Cardiac fibroblast (primary cell): Measurements from ENCODE around the gene EZH2.
A peak's percentile ranks its signal among the peaks of the same experiment; 100 is the strongest.

Experiments used
- DNase-seq, 2 donors: peaks; one replicate each; pipeline versions ENCODE4 v3.0.0 to v3.0.0-alpha.2; 2010; ENCODE audit warnings: low read depth in 2 of 2
- H3K4me3 ChIP-seq, 2 donors: replicated peaks in 1 of 2; 1 replicate in 1 of 2; 2 replicates in 1 of 2; pipeline ENCODE4 v1.5.1; 2011; ENCODE audit warnings: low read depth in 2 of 2, low read length in 2 of 2, mild to moderate bottlenecking in 2 of 2, moderate library complexity in 1 of 2
- TF ChIP-seq, protein P1 (sequence below): IDR thresholded peaks from one replicate; pipeline ENCODE4 v1.5.1; 2011; ENCODE audit warnings: low read depth, mild to moderate bottlenecking, low read length, inconsistent platforms

Gene EZH2

DNA sequence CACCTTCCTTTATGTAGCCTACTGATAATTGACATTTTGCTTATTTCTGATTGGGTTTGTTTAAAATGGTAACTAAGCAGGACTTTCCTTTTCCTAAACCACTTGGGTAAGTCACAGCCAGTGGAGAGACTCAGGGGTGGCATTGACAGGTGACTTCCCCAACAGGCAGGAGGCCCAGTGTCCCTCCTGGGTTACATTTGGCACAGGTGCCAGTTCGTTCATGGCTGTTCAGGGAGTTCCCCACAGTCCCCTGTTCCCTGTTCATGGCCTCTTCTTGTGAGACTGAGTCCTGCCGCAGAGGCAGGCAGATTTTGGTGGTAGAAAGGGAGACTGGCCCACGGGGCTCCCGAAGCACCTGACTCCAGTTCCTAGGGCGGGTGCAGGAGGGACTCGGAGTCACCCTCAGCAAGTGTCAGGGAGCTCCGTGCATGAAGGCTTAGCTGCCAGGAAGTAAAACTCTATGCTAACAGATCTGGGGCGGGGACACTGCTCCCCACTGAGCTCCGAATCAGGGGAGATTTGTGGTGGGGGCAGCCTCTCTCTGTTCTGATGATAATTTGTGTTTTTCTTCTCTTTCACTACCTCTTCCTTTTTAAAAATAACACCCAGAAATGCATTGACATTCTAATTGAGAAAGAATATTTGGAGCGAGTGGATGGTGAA lies 84.1 kb downstream of the EZH2 start:
- DNase-seq, result no peak
- TF ChIP-seq, protein P1, sequence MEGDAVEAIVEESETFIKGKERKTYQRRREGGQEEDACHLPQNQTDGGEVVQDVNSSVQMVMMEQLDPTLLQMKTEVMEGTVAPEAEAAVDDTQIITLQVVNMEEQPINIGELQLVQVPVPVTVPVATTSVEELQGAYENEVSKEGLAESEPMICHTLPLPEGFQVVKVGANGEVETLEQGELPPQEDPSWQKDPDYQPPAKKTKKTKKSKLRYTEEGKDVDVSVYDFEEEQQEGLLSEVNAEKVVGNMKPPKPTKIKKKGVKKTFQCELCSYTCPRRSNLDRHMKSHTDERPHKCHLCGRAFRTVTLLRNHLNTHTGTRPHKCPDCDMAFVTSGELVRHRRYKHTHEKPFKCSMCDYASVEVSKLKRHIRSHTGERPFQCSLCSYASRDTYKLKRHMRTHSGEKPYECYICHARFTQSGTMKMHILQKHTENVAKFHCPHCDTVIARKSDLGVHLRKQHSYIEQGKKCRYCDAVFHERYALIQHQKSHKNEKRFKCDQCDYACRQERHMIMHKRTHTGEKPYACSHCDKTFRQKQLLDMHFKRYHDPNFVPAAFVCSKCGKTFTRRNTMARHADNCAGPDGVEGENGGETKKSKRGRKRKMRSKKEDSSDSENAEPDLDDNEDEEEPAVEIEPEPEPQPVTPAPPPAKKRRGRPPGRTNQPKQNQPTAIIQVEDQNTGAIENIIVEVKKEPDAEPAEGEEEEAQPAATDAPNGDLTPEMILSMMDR, result no peak
- no peak overlapping the region for H3K4me3 ChIP-seq

DNA sequence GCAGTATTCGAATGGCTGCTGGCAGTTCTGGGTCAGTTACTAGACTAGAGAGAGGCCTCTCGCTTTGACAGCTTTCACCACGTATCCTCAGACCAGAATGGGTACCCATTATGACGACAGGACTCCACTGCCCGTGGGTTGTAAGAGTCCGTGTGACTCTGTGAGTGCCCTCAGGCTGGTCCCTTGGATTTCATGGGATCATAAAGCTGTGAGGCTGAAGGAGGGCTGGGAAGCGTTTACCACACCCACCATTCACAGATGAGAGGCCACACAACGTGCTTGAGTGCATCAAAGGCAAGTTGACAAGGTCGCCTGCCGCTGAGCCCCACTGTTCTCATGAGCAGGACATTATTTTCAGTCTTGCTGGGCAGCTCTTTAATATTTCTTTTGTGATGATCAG lies 87.2 kb downstream of the EZH2 start:
- H3K4me3 ChIP-seq, result no peak overlapping the region
- TF ChIP-seq, protein P1, result no peak
- no peak for DNase-seq

DNA sequence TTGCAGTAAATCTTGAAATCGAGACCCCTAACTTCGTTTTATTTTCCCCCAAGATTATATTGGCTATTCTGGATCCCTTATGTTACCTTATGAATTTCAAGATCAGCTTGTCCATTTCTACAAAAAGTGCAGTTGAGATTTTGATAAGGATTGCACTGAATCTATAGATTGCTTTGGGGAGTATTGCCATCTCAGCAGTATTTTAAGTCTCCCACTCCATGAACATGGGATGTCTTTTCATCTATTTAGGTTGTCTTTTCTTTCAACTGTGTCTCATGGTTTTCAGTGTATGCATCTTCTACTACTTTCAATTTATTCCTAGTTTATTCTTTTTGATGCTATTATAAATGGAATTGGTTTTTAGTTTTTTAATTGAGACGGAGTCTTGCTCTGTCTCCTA lies 89.6 kb downstream of the EZH2 start:
- DNase-seq, result no peak
- TF ChIP-seq, protein P1, result no peak
- H3K4me3 ChIP-seq, result no peak overlapping the region

DNA sequence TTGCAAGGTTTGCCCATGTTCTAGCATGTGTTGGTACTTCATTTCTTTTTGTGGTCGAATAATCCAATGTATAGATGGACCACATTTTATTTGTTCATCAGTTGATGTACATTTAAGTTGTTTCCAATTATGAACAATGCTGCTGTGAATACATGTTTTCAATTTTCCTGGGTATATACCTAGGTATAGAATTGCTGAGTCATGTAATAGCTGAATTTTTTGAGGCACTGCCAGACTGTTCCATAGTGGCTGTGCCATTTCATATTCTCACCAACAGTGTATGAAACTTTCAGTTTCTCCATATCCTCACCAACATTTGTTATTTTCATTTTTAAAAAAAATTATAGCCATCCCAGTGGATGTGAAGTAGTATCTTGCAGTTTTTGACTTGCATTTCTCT lies 90.5 kb downstream of the EZH2 start:
- TF ChIP-seq, protein P1, result no peak
- no peak overlapping the region for H3K4me3 ChIP-seq
- DNase-seq, result peak in 1 of 2 donors; percentile 8

DNA sequence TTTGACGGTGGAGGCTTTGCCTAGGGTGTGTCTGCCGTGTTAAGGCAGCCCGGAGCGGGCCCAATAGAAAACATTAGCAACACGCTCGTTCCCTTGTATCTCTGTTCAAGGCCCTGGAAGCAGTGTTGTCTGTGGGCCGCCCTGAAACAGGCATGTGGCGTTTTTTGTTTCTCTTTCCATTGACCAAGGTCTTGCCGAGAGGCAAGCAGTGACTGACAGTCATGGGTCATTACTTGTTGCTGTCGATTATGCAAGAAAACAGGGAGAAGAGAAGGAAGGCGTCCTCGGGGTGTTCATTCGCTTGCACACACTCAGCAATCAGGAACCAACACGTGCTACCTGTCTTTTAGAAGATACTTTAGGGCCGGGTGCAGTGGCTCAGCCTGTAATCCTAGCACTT lies 92.5 kb downstream of the EZH2 start:
- TF ChIP-seq, protein P1, result no peak
- H3K4me3 ChIP-seq, result no peak overlapping the region
- DNase-seq, result no peak

DNA sequence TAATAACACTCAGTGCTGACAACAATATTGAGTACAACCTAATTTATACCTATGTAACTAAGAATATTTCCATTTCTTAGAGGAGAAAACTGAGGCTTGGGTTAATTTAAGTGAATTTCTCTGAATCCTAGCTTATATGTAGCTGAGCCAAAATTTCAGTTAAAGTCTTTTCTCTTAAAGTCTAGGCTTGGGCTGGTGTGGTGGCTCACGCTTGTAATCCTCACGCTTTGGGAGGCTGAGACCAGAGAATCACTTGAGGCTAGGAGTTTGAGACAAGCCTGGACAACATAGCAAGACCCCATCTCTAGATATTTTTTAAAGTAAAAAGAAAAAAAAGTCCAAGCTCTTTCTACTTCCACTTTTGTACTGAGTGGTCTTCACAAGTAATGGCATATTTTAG lies 93.2 kb downstream of the EZH2 start:
- TF ChIP-seq, protein P1, result no peak
- no peak overlapping the region for H3K4me3 ChIP-seq
- DNase-seq, result no peak

DNA sequence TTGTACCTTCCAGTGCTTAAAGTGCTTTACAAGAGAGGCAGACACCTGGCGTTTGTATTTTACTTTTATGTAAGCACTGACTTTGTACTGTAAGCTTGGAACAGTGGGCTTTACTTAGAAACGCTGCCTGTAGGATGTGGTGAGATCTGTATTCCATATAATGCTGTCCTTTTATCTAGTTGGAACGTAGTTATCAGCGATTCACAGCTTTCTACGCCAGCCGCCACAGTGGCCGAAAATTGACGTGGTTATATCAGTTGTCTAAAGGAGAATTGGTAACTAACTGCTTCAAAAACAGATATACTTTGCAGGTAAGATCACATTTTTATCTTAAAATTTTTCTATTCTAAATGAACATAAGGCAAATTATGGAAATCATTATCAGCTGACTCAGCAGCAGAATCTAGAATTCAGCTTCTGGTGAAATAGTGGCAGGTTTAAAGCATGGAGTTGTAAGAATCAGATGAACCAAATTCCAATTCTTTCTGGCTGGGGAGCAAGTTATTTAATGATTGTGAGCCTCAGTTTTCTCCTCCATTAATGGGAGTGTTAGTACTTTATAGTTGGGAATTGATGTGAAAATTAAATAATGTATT lies 93.9 kb downstream of the EZH2 start:
- no peak for DNase-seq
- H3K4me3 ChIP-seq, result no peak overlapping the region
- TF ChIP-seq, protein P1, result no peak
